ENCODE results near the gene DYSF. TPM values are rescaled to one million over a fixed set of nuclear protein-coding genes. Genes with fewer than 3 reads are reported as not detected.

DYSF gene
- total RNA-seq, 2 donors from 2014 or later, result 1.4 to 3.1 TPM

DNA sequence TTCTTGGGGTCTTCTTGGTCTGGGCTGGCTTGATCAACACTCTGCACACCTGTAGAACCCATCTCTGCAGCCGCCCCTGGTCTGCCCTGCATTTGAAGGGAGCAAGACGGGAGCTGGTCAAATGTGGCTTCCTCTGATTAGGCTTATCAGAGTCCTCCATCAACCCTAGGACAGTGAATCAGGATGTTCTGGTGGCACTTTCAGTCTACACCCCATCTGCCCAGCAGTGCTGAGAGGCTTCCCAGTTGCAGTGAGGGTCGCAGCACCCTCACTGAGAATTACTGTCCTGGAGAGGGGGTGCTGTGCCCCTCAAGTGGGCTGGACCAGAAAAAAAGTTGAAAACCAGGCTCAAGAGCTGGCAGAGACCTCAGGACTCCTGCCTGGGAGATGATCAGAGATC lies 152.9 kb downstream of the DYSF start:
- Histone ChIP-seq H3K4me1 (ENCODE audit: control insufficient read depth, insufficient read depth, low read length) (peaks cover 3% of the 10 kb centered on the region), H3K9ac (ENCODE audit: extremely low read depth, low read length, poor library complexity, severe bottlenecking) (no peak overlapping the region), H3K9me3 (ENCODE audit: control insufficient read depth, low read length) (no peaks in the 10 kb centered on the region), H3K27ac (ENCODE audit: low read depth, low read length) (no peak overlapping the region), H3K4me3 (ENCODE audit: low read length) (no peak overlapping the region), H3K36me3 (ENCODE audit: control insufficient read depth, insufficient read depth, low read length) (no peaks in the 10 kb centered on the region), H3K27me3 (ENCODE audit: control insufficient read depth, insufficient read depth, low read length, poor library complexity, severe bottlenecking) (no peaks in the 10 kb centered on the region)
- H3K4me1 Mint-ChIP-seq, result peaks cover 16% of the 10 kb centered on the region
- no peaks in the 10 kb centered on the region for H3K27me3 Mint-ChIP-seq (ENCODE audit: insufficient read depth)
- no peaks in the 10 kb centered on the region for H3K36me3 Mint-ChIP-seq (ENCODE audit: low read depth)
- H3K27ac Mint-ChIP-seq, result no peak overlapping the region
- DNase-seq, result peak; percentile 10
- TF ChIP-seq, protein P1, sequence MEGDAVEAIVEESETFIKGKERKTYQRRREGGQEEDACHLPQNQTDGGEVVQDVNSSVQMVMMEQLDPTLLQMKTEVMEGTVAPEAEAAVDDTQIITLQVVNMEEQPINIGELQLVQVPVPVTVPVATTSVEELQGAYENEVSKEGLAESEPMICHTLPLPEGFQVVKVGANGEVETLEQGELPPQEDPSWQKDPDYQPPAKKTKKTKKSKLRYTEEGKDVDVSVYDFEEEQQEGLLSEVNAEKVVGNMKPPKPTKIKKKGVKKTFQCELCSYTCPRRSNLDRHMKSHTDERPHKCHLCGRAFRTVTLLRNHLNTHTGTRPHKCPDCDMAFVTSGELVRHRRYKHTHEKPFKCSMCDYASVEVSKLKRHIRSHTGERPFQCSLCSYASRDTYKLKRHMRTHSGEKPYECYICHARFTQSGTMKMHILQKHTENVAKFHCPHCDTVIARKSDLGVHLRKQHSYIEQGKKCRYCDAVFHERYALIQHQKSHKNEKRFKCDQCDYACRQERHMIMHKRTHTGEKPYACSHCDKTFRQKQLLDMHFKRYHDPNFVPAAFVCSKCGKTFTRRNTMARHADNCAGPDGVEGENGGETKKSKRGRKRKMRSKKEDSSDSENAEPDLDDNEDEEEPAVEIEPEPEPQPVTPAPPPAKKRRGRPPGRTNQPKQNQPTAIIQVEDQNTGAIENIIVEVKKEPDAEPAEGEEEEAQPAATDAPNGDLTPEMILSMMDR (conservative IDR thresholded peaks at IDR 0.05), result no peak
- H3K9me3 Mint-ChIP-seq, result no peaks in the 10 kb centered on the region
- 94 to 100% methylated on average over 1 to 3 of the region's 3 CpGs for WGBS, 2 experiments (ENCODE audit: insufficient coverage in 1 of 2, insufficient read length in 1 of 2)
- no peak overlapping the region for H3K4me3 Mint-ChIP-seq

DNA sequence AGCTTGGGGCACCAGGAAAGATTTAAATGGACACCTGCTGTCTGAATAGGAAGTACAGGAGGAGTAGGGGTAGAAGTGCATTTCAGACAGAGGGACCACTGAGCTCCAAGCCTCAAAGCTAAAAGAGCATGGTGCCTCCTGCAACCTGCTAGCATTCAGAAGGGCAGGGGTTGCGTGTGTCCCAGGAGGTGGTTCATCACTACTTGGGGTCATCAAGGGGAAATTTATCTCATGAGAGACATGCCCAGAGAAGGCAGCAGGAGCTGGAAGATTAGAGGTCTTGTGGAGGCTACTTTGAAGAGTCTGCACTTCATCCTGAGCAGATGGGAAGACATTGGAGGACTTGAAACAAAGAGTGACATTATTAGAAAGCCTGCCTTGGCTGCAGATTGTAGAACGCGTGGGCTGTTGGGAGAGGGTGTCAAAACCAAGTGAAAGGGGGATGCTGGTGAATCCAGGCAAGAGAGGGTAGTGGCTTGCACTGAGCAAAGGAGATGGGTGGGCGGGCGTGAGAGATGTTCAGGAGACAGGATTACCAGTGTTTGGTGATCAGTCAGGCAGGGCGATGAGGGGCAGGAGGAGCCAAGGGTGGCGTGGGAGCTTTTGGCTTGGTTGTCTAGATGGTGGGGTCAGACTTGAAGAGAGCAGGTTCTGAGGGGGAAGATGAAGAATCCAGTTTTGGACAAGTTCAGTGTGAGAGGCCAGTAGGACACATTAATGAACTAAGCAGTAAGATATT lies 154.0 kb downstream of the DYSF start:
- H3K9ac ChIP-seq (ENCODE audit: extremely low read depth, low read length, poor library complexity, severe bottlenecking), result no peak overlapping the region
- H3K27ac ChIP-seq (ENCODE audit: low read depth, low read length), result no peak overlapping the region
- no peaks in the 10 kb centered on the region for H3K9me3 Mint-ChIP-seq
- H3K27me3 Mint-ChIP-seq (ENCODE audit: insufficient read depth), result no peaks in the 10 kb centered on the region
- H3K4me1 Mint-ChIP-seq, result peaks cover 16% of the 10 kb centered on the region
- no peak overlapping the region for H3K4me3 ChIP-seq (ENCODE audit: low read length)
- peak; percentile 20 for DNase-seq
- no peak overlapping the region for H3K4me3 Mint-ChIP-seq
- no peaks in the 10 kb centered on the region for H3K27me3 ChIP-seq (ENCODE audit: control insufficient read depth, insufficient read depth, low read length, poor library complexity, severe bottlenecking)
- H3K4me1 ChIP-seq (ENCODE audit: control insufficient read depth, insufficient read depth, low read length), result peaks cover 3% of the 10 kb centered on the region
- H3K36me3 Mint-ChIP-seq (ENCODE audit: low read depth), result no peaks in the 10 kb centered on the region
- no peaks in the 10 kb centered on the region for H3K9me3 ChIP-seq (ENCODE audit: control insufficient read depth, low read length)
- no peaks in the 10 kb centered on the region for H3K36me3 ChIP-seq (ENCODE audit: control insufficient read depth, insufficient read depth, low read length)
- TF ChIP-seq, protein P1 (conservative IDR thresholded peaks at IDR 0.05), result no peak
- no peak overlapping the region for H3K27ac Mint-ChIP-seq
- WGBS, 2 experiments (ENCODE audit: insufficient coverage in 1 of 2, insufficient read length in 1 of 2), result 93 to 98% methylated on average over 7 of the region's 7 CpGs

DNA sequence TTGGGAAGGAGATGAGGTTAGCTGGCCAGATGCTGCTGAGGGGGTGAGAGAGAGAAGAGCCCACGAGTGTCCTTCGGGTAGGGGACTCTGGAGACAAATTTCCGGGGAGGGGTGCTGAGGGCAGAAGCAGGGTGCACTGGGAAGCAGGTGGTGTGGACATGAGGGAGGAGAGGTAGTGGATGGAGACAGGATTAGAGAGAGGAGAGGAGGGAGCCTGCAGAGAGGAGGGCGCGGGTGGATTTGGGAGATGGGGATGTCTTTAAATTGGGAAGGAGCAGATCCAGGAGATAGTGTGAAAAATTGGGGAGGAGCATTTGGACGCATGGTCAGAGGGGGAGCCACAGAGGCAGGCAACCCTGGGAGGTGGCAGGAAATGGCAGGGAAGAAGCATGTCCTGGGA lies 154.7 kb downstream of the DYSF start:
- no peak overlapping the region for H3K27ac ChIP-seq (ENCODE audit: low read depth, low read length)
- H3K4me1 ChIP-seq (ENCODE audit: control insufficient read depth, insufficient read depth, low read length), result peaks cover 3% of the 10 kb centered on the region
- DNase-seq, result peak; percentile 33
- no peak overlapping the region for H3K9ac ChIP-seq (ENCODE audit: extremely low read depth, low read length, poor library complexity, severe bottlenecking)
- H3K4me3 Mint-ChIP-seq, result no peak overlapping the region
- no peak overlapping the region for H3K27ac Mint-ChIP-seq
- H3K27me3 ChIP-seq (ENCODE audit: control insufficient read depth, insufficient read depth, low read length, poor library complexity, severe bottlenecking), result no peaks in the 10 kb centered on the region
- peaks cover 16% of the 10 kb centered on the region for H3K4me1 Mint-ChIP-seq
- WGBS, 2 experiments (ENCODE audit: insufficient coverage in 1 of 2, insufficient read length in 1 of 2), result 71 to 72% methylated on average over 5 to 6 of the region's 6 CpGs
- no peaks in the 10 kb centered on the region for H3K36me3 Mint-ChIP-seq (ENCODE audit: low read depth)
- no peaks in the 10 kb centered on the region for H3K36me3 ChIP-seq (ENCODE audit: control insufficient read depth, insufficient read depth, low read length)
- H3K4me3 ChIP-seq (ENCODE audit: low read length), result no peak overlapping the region
- no peaks in the 10 kb centered on the region for H3K27me3 Mint-ChIP-seq (ENCODE audit: insufficient read depth)
- TF ChIP-seq, protein P1 (conservative IDR thresholded peaks at IDR 0.05), result no peak
- no peaks in the 10 kb centered on the region for H3K9me3 Mint-ChIP-seq
- no peaks in the 10 kb centered on the region for H3K9me3 ChIP-seq (ENCODE audit: control insufficient read depth, low read length)

Data from endodermal cell (in vitro differentiated cells).